H7 (cell line): Measurements from ENCODE around the gene PLXNB1. TPM values are rescaled to one million over a fixed set of nuclear protein-coding genes. Genes with fewer than 3 reads are reported as not detected.

Source experiments
- DNase-seq: peaks from one replicate; pipeline ENCODE4 v3.0.0; 2012
- H3K27me3 ChIP-seq: 2 replicates; pipeline ENCODE4 v1.6.0; 2011; ENCODE audit warnings: mild to moderate bottlenecking, low read length; ENCODE audit not compliant: control insufficient read depth, insufficient read depth
- H3K36me3 ChIP-seq: replicated peaks from 2 replicates; pipeline ENCODE4 v1.5.1; 2011; ENCODE audit warnings: low read length; ENCODE audit not compliant: control insufficient read depth, insufficient read depth
- H3K4me3 ChIP-seq: 2 replicates; pipeline ENCODE4 v1.5.1; 2011; ENCODE audit warnings: low read depth, mild to moderate bottlenecking, control low read depth, low read length, moderate library complexity; ENCODE audit not compliant: insufficient read depth
- total RNA-seq: library from RNA; depleted of rRNA; stranded (reverse); fragments of >200 nt; shearing (Covaris generic); gene quantifications from 2 replicates; pipeline ENCODE4 v1.2.3, GENCODE V29; 2014

The PLXNB1 gene
- total RNA-seq, 1 experiment from 2014 or later: 46.5 TPM

DNA sequence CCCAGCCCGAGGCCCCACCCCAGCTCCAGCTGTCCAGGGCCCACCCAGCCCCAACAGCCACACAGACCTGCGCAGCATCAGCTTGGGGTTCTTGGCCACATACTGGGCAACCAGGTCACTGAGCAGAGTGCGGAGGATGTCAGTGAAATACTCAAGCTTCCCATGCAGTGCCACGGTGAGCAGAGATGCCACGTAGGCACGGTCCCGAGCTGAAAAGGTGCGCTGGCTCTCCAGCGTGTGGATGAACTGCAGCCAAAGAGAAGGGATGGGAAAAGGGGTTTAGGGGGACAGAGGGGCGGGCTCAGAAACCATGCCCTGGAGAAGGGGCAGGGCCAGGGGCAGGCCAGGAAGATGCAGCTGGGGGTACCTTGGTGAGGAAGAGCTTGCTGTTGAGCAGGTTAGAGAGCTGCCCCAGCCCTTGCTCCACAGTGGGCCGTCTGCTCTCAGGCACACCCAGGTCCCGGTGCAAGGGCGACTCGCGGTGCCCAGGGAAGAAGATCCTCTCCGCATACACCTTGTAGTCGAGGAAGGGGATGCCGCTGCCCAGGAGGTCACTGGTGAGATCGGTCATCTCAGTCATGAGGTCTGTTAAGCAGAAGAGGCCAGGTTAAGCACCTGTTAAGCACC, 17.4 kb downstream of the PLXNB1 start:
- Histone ChIP-seq H3K36me3 (peaks cover 71% of the 10 kb centered on the region), H3K4me3 (no peak overlapping the region), H3K27me3 (no peaks in the 10 kb centered on the region; the same call in 1 of the 2 replicates)
- peak; percentile 39 for DNase-seq

DNA sequence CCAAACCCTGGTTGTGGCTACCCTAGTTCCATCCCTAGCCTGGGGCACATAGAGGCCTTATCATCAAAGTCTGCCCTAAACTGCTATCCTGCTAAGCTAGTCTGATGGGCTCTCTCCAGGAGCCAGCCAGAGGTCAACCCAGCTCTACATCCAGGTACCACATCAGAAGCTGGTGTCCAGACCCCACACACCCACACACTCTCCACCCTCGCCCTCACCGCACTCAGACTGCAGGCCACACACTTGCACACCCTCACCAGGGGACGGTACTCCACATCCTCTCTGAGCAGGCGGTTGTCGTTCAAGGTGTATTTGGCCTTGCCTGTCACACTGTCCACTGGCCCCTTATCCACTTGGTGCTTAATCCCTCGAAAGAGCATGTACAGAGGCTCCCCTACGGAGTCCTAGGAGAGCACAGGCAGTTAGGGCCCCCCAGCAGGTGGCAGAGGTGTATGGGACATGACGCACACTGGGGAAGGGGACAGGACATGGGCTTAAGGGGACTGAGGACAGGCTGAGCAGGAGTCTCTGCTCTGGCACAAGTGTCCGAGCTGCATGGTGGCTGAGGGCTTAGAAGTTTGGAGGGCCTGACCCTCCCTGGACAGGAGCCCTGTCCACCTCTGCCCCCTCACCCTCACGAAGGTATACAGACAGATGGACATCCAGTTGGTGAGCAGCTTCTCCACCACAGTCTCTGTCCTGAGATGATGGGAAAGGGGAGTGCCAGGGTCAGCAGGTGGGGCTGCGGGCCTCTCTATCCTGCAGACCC, 18.1 kb downstream of the PLXNB1 start:
- H3K27me3 ChIP-seq: no peaks in the 10 kb centered on the region; the same call in 1 of the 2 replicates
- H3K4me3 ChIP-seq: no peak overlapping the region
- peaks cover 73% of the 10 kb centered on the region for H3K36me3 ChIP-seq
- DNase-seq: peak; percentile 37

DNA sequence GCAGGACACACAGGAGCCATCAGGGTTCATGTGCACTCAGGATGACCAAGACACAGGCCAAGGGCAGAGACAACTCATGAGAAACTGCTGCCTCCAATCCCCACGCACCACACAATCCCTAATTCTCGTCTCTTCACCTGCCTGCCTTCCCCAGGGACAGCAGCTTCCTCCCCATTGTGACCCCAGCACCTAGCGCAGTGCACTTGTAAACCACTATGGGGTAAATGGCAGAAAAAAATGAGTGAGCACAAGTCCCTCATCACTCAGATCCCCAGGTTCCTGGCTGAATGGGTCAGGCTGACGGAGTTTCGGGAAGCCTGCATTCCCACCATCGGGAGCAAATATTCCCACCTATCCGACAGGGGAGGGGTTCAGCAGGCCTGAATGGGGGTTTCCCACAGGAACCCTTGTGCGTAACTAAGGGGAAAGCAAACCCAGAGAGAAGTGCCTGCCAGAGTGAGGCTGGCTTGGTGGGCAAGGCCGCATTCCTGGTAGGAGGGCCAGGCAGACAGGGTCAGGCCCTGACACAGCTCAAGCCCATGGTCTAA, 18.8 kb downstream of the PLXNB1 start:
- DNase-seq: peak; percentile 27
- Histone ChIP-seq H3K27me3 (no peaks in the 10 kb centered on the region), H3K4me3 (no peak overlapping the region), H3K36me3 (peaks cover 77% of the 10 kb centered on the region)

DNA sequence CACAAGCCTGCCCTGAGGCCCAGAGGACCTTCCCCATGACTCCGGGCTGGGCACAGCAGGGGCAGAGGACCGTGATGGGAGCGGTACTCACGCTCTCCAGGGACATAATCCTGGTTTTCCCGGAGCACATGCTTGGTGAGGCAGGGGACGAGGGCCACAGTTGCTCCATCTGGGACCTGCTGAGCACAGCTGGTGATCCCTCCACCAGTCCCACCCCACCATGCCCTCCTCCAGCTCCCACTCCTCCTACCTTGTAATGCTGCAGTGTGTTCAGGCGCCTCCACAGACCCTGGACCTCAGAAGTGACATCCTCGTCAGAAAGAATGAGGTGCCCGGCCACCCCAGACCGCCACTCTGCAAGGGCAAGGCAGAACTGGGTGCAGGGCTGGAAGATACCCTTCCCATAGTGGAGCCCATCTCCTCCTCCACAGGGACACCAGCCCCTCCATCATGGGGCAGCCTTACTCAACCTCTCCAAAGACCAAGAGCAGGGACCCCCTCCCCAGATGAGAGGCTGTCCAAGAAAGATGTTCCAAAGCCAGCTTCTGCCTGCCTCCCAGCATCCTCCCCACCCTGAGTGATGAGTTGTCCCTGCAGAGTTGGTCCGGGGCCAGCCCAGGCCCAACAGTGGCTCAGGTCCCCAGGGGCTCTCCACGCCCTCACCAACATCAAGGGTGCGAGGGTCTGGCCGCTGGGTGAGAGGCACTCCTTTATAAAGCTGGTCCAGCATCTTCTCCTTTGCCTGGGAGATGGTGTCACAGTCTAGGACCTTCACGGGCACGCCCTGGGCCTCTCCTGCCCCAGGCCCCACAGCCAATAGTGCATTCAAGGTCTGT, 19.5 kb downstream of the PLXNB1 start:
- Histone ChIP-seq H3K4me3 (no peak overlapping the region), H3K36me3 (peaks cover 76% of the 10 kb centered on the region), H3K27me3 (no peaks in the 10 kb centered on the region)
- DNase-seq: peak; percentile 46

DNA sequence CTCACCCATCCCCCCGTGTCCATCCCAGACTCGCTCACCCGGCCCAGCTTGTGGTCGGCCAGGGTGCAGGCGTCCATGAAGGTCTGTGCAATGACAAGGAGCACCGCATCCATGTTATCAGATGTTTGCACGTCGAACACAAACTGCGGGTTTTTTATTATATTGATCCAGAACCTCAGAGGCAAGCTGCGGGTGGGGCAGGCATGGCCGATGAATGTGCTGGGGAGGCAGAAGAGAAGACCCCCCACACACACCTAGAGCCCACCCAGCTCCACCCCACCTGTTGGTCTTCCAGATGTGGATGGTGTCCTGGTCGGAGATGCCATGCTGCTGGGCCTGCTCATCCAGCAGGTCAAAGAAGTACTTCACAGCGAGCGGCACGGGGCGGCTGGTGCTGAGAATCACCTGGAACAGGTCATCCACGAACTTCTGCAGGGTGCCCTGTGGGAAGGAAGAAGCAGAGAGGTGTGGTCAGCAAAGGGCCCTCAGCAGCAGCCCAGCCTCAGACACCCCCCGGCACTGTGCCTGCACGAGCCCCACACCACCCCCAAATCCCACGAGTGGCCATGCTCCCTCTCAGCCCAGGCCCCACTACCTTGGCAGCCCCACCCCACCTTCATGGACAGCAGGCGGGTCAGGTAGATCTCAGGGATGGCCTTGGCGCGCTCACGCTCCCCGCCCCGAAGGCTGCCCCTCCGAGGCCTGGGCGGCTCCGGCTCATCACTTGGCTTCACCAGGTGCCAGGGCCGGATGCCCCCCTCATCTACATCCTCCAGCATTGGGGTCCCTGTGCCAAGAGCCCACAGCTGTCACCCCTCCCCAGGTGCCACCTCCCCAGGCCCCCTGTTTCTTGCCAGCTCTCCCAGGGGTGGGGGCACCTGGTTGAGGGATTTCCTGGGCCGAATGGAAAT, 20.3 kb downstream of the PLXNB1 start:
- Histone ChIP-seq H3K4me3 (no peak overlapping the region), H3K36me3 (peaks cover 69% of the 10 kb centered on the region)
- DNase-seq: peak; percentile 50

DNA sequence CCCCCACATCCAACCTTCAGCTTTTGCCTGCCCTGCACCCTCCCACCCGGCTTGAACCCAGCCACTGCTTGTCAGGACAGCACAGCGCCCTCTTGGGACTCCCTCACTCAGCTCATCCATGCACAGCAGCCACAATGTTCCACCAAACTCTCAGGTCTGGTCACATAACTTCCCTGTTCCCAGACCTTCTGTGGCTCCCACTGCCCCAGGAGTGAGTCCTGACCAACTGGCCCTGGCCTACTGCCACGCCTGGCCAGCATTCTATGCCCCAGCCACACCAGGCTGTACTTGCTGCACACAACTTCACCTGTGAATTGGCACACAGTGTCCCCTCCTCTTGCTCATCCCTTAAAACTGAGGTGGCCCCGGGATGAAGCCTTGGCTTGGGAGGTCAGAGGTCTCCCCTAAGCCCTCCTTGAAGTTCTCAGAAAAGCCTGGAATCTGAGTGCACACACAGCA, 21.0 kb downstream of the PLXNB1 start:
- Histone ChIP-seq H3K36me3 (peaks cover 69% of the 10 kb centered on the region), H3K27me3 (no peaks in the 10 kb centered on the region), H3K4me3 (no peak overlapping the region)
- DNase-seq: peak; percentile 71

More for the DNA sequence above, 20.3 kb downstream of the PLXNB1 start:
- H3K27me3 ChIP-seq: no peaks in the 10 kb centered on the region

DNA sequence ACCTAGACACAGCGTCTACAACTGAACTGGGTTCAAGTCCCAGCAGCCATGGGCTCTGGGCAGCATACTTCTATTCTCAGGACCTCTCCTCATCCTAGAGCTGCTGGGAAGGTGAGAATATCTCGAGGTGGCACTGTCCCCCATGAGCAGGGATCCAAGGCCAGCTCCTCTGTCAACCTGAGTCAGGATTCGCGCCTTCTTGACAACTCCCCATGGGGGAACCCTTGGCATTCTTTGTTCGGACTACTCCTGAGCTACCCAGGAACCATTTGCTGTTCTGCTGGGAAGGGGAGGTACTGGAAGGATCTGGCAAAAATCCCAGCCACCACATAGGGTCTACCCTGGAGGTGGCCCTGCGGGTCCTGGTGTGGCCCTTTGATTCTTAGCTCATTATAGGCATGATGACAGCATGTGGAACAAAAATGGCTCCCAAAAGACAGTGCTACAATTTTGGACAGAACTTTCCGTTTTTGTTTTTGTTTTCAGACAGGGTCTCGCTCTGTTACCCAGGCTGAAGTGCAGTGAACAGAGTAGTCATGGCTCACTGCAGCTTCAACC, 22.3 kb downstream of the PLXNB1 start:
- H3K36me3 ChIP-seq: peaks cover 64% of the 10 kb centered on the region
- peak; percentile 35 for DNase-seq
- no peak overlapping the region for H3K4me3 ChIP-seq
- H3K27me3 ChIP-seq: no peaks in the 10 kb centered on the region

DNA sequence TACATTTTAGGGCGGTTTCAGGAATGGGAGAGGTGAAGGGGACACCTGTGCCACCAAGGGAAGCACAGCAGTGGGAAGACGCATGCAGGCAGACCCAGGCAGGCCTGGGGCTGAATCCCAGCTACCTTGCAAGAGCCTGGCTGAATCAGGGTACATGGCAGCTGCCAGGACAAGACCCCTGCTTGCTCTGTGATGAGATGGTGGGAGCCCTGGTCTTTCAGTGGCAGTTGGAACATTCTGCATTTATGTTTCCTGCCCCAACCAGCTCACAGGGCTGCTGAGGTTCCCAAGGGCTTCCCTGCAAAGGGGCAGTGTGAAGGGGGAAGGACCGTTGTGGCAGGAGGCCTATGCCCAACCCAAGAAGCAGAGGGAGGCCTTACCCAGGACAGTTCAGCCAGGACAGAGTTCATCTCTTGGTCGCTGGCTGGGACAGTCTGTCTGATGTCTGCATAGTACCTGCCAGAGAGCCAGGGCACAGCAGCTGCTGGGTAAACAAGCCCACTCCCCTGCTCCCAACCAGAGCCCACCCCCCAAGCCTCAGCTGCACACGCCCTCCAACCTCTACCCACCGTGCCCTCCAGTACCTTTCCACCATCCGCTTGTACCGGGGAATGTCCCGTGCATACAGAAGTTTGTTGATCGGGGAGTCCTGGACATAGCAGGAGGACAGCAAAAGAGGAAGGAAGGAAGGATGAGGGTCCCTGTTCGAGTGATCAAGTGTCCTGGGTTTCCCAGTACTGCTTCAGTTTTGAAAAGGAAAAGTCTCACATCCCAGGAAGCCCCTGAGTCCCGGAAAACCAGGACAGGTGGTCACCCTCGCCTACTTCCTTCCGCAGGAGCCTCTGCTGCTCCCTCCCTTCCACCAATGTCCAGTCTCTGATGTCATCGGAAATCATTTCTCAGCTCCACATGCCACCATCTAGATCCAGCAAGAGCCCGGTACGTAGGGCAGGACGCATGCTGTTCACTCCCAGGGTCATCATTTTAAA, 23.1 kb downstream of the PLXNB1 start:
- H3K27me3 ChIP-seq: no peaks in the 10 kb centered on the region
- H3K4me3 ChIP-seq: no peak overlapping the region
- peak; percentile 32 for DNase-seq
- H3K36me3 ChIP-seq: peaks cover 57% of the 10 kb centered on the region

DNA sequence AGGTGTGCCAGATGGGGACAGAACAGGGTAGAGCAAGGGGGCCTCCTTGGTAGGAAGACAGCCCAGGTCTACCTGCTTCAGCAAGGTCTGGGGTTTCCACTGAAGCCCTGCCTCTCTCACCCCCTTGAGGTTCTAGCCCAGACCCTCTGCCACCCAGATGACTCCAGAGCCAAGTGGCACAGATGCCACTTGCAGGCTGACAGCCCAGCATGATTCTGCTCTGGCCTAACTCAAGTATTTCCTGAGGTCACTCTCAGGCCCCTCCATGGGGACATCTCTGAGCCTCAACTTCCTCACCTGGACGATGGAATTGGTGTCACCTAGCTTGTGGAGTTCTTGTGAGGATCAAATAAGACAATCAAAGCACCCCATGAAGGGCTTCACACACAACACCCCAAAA, 23.9 kb downstream of the PLXNB1 start:
- no peaks in the 10 kb centered on the region for H3K27me3 ChIP-seq
- peaks cover 50% of the 10 kb centered on the region for H3K36me3 ChIP-seq
- DNase-seq: peak; percentile 21
- no peak overlapping the region for H3K4me3 ChIP-seq

DNA sequence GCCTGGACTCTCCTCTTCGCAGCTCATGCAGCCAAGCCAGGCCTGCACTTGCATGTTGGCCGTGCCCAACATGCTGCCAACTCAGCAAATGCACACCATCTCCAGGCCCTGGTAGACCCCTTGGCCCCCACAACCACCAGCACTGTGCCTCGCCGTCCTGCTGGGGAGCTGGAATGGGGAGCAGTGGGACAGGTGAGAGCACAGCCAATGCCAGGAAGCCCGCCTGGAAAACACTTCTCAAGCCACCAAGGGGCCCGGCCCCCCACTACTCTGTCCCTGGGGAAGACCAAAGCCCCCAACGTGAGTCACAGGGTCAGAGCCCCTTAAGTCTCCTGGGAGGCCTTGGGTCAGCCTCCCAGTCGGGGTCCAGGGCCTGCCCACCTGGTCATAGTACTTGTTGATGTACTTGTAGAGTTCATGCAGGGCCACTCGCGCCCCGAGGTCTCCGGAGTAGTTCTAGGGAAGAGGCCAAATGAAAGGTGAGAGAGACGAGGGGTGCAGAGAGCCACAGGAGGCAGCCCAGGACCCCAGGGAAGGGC, 24.5 kb downstream of the PLXNB1 start:
- Histone ChIP-seq H3K4me3 (no peak overlapping the region), H3K27me3 (no peaks in the 10 kb centered on the region), H3K36me3 (peaks cover 46% of the 10 kb centered on the region)
- peak; percentile 32 for DNase-seq

DNA sequence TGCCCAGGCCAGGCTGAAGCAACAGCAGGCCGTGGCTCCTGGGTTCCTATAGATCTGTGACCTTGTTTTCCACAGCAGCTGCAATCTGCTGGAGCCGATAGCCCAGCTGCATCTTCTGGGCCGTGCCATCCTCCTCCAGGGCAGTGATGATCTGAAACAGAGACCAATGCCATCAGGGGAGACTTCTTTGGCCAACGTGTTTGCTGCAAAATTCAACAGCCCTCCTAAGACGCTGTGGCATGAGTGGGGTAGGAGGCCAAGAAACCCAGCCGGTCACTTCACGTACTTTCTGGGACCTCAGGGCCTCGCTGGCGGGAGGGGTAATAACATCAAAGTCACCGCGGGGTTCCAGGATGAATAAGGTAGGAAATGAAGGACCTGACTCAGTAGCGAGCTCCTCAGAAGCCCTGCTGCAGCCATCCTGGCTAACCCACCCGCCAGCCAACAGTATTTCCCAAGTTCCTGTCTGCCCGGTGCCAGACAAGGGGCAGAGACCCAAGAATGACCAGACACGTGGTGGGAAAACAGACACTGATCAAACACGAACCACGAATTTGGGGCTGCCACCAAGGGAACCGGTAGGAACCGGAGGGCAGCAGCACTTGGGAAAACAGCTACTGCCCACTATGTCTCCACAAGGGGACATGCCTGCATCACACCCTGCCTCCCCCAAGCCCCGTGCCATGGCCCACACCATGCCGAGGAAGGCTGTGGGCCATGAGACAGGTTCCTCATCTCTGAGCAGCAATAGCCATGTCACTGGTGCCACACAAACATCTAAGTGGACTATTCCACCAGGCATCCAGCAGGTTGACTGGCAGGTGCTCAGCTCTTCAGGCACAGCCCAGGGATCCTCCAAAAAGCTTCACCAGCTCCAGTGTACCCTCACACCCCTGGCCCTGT, 25.2 kb downstream of the PLXNB1 start:
- peaks cover 42% of the 10 kb centered on the region for H3K36me3 ChIP-seq
- DNase-seq: peak; percentile 28
- no peaks in the 10 kb centered on the region for H3K27me3 ChIP-seq
- no peak overlapping the region for H3K4me3 ChIP-seq
